Left hindlimb (tissue), 1 donor: ENCODE measurements around the gene PKLR.

Source experiments
- DNase-seq: peaks from one replicate; pipeline ENCODE4 v3.0.0-alpha.2; 2018

Gene PKLR

DNA sequence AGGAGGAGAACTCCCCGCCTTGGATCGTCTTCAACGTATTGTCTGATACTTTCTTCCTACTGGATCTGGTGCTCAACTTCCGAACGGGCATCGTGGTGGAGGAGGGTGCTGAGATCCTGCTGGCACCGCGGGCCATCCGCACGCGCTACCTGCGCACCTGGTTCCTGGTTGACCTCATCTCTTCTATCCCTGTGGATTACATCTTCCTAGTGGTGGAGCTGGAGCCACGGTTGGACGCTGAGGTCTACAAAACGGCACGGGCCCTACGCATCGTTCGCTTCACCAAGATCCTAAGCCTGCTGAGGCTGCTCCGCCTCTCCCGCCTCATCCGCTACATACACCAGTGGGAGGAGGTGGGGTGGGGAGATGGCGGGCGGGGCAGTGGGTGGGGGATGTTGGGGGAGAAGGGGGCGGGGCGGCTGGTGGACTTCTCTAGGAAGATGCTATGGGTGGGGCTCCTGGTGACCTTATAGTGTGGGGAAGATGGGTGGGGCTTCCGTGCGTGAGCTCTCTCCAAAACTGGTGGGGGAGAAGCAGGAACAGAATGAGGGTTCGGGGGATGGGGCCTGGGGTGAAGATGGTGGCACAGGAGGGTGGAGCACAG, 18.6 kb downstream of the PKLR start:
- DNase-seq: no peak

DNA sequence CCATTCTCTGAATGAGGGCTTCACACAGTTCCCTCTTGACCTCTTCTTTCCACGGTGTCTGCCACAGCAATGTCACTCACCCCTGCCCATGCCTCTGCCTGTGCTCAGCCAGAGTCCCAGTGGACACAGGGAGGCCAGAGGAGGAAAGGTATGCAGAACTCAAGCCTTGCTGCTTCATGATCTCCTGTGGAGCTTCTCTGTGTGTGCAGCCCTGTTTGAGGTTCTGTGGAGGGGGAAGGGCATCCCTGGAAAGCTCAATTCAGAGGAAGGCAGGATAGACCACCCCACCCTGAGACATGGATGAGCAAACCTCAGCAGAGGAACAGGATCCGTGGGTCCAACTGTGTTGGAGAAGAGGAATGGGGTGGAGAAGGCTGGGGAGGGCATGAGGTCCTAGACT, 22.0 kb downstream of the PKLR start:
- no peak for DNase-seq

- DNase-seq: no peak
These were observed 22.5 kb downstream of the PKLR start for GRCh38 chr1:155278689-155279160.

GRCh38 chr1:155277902-155278688, 23.1 kb downstream of the PKLR start:
- peak; percentile 79 for DNase-seq

DNA sequence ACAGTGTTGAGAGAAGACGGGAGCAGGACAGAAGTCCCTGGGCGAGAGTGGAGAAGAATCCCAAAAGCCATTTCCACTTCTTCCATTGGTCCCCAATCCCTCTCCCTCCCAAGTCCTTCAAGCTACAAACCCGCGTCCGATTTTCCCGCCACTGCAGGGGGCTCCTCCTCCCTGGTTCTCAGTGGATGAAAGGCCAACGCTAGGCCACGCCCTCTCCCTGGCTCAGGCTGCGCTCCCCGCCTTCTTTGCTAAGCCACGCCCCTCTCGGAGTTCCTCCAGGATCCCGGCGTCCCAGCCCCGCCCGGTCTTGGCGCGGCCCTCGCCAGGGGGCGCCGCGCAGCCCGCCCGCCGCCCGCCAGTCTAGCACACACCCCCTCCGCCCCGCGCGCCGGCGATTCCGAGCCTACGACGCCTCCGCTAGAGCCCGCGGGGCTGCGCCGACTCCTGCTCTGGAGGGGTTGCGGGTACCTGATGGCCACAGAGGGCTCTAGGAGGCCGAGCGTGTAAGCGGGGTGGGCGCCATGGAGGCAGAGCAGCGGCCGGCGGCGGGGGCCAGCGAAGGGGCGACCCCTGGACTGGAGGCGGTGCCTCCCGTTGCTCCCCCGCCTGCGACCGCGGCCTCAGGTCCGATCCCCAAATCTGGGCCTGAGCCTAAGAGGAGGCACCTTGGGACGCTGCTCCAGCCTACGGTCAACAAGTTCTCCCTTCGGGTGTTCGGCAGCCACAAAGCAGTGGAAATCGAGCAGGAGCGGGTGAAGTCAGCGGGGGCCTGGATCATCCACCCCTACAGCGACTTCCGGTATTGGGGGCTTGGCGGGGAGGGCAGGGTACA, 24.0 kb downstream of the PKLR start, which contains the start of gene HCN3:
Gene HCN3, plus strand, starts transcription at position 394 of the 832 bp plus-strand sequence. Its CDS starts 128 bp downstream, at position 522.
- peak; percentile 98 for DNase-seq

- peak; percentile 97 for DNase-seq
These were observed 27.6 kb downstream of the PKLR start, which contains the start of gene CLK2 for GRCh38 chr1:155273343-155274245. TSS of gene CLK2 (minus strand) at chr1:155273504. CDS start at chr1:155270977, 2,527 bp downstream.

GRCh38 chr1:155272466-155273342, 28.5 kb downstream of the PKLR start:
- no peak for DNase-seq

DNA sequence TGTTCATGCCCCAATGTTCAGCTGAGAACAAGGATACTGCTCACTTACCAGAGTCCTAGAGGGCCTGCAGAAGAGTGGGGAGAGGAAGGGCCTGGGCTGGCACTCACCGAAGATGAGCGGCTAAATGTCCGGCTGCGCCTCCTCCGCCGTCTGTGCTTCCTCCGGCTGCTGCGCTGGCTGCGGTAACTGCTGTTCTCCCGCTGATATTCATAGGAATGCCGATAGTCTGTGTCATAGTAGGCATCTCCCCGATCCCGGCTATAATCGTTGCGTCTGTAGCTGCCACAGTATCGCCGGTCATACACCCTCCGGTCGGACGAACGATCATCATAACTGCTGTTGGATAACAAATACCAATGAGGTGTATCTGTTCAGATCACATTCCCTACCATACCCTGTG, 31.9 kb downstream of the PKLR start:
- DNase-seq: no peak

GRCh38 chr1:155268630-155269029, 32.6 kb downstream of the PKLR start:
- DNase-seq: no peak

DNA sequence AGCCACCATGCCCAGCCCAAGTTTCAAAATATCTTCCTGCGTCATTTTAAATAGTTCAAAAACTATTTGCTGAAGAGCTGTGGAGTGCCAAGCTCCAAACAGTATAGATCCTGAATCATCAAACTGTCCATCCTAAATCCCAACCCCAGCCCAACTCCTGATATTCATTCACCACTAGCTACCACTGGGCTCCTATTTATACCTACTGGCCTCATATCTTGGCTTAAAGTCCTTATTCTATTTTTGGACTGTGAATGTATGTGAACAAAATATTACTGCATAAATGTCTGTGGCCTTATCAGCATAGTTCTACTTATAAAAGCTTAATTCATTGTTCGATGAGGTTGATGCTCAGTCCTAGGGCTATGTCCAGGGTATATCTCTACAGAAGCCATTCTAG, 33.9 kb downstream of the PKLR start:
- DNase-seq: no peak

DNA sequence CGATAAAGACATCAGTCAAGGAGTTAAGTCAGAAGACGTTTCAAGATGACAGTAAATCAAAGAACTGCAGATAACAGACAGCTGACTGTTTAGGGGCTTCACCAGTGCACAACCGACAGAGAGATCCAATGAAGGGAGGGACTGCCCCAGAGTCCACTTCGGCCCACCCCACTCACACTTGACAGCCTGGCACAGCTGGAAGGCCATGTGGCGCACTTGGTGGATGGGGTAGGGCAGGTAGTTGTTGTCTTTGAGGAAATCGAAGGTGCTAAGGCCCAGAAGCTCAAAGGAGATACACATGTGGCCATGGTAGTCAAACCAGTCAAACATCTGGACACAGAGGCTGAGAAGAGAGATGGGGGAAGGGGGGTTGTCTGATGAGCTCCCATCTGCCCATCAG, 34.7 kb downstream of the PKLR start:
- no peak for DNase-seq

DNA sequence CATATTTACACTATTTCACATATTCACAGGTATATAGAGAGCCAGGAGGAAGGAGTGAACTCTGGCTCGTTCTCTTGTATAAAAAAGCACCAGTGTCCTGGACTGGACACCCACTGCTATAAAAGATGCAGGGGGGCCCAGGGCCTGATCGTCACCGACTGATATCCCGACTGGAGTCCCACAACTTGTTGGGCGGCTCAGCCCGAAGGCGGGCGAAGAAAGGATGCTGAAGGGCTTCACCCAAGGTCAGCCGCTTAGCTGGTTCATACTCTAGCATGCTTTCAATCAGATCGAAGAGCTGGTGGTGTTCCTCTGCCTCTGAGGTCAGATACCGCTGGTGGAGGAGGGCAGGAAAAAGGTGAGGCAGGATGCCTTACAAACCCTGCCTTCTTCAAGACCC, 38.2 kb downstream of the PKLR start:
- no peak for DNase-seq

DNA sequence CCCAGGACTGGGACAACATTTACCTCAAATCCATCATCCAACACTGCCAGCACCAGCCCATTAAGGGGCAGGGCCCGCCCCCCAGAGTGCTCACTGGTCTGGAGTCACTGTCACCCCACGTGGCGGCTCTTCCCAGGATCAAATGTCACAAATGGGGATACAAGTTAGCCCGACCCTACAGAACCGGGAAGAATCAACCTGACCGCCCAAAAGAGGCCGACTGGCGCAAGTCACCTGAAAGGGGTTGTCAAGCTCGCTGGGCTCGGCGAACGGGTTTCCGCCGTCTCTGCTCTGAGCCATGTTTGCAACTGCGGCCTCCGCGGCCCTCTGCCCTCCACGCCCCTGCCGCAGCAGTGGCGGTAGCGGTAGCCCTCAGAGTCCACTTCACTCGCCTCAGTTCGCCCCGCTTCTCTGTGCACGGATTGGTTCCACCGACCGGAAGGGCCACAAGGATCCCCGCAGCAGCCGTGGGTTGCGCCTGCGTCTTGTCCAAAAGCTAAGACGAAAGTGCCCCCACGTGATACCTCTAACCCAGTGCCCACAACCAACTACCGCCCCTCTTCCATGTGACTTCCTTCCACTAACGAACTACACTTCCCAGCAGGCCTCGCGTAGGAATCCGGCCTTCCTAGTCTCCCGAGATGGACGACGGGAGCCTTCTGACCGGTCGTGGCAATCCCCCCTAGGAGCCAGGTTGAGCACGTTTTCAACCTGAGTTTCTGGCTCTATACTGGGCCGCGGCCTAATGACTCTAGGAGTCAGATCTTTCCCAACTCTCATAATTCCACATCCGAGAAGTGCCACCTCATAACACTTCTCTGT, 39.2 kb downstream of the PKLR start, which contains the start of gene SCAMP3:
Gene SCAMP3, minus strand, starts transcription at position 509 of the 822 bp plus-strand sequence. Its CDS starts 209 bp downstream, at position 300.
- peak; percentile 96 for DNase-seq

DNA sequence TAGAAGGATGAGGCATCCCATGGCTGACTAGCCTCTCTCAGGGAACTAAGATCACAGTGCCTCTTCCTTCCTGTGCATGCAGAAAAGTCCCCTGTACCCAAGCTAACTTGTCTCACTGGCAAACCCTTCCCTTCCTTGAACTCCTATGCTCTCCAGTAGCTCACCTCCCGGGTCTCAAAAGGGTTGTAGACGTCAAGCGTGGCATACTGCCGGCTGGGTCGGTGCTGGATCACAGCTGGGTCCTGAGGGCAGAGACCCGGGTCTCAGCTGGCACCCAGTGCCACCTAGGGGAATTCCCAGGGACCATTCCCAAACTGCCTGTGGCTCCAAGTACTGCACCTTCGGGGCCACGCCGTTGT, 39.8 kb downstream of the PKLR start:
- DNase-seq: no peak

GRCh38 chr1:155260276-155260675, 41.0 kb downstream of the PKLR start:
- no peak for DNase-seq

GRCh38 chr1:155256058-155256852, 45.0 kb downstream of the PKLR start:
- no peak for DNase-seq

- peak; percentile 95 for DNase-seq
These were observed 45.8 kb downstream of the PKLR start, which contains the start of gene ENTREP3 for GRCh38 chr1:155255243-155256007. TSS of gene ENTREP3 (minus strand) at chr1:155255483. CDS start at chr1:155254877, 606 bp downstream.

- peak; percentile 67 for DNase-seq
These were observed 46.5 kb downstream of the PKLR start for GRCh38 chr1:155254714-155255242.
